Measurements from ENCODE around the gene ASPRV1. TPM values are rescaled to one million over a fixed set of nuclear protein-coding genes. Genes with fewer than 3 reads are reported as not detected.

Gene ASPRV1
- total and polyA plus RNA-seq, 12 donors: 0.61 to 5.6 (median 1.9) TPM

DNA sequence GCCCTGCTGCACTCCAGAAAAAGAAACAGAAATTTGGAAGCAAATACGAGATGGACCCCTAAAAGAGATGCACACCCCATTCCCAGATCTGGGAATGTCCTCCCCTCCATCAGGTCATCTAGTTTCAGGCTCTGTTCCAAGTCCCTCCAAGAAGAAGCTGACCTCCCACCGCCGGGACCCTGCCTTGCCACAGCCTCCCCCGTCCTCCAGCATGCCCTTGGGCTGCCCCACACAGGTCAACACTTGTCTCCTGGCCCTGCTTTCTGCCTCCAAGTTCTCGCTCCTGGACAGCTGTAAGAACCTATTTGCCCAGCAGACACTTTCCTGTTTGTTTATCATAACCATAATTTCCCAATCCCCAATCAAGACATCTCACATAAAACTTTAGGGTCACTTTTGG is 2.0 kb downstream of the ASPRV1 start:
- Histone ChIP-seq H3K27me3 (no peaks in the 10 kb centered on the region), H3K27ac (no peak overlapping the region), H3K4me3 (no peak overlapping the region), H3K36me3 (replicated peaks in 1 of 2) (no peaks in the 10 kb centered on the region), H3K4me1 (replicated peaks in 1 of 2) (no peaks in the 10 kb centered on the region), H3K9me3 (replicated peaks in 1 of 3) (no peaks in the 10 kb centered on the region)
- TF ChIP-seq POLR2A (IDR thresholded peaks at IDR 0.05): no peak
- TF ChIP-seq, protein P1, sequence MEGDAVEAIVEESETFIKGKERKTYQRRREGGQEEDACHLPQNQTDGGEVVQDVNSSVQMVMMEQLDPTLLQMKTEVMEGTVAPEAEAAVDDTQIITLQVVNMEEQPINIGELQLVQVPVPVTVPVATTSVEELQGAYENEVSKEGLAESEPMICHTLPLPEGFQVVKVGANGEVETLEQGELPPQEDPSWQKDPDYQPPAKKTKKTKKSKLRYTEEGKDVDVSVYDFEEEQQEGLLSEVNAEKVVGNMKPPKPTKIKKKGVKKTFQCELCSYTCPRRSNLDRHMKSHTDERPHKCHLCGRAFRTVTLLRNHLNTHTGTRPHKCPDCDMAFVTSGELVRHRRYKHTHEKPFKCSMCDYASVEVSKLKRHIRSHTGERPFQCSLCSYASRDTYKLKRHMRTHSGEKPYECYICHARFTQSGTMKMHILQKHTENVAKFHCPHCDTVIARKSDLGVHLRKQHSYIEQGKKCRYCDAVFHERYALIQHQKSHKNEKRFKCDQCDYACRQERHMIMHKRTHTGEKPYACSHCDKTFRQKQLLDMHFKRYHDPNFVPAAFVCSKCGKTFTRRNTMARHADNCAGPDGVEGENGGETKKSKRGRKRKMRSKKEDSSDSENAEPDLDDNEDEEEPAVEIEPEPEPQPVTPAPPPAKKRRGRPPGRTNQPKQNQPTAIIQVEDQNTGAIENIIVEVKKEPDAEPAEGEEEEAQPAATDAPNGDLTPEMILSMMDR (IDR thresholded peaks at IDR 0.05): no peak
- WGBS, 4 donors: 77 to 82% (median 79%) methylated on average over 5 of the region's 5 CpGs
- peak in 1 of 7 donors; percentile 14 for DNase-seq
- intact Hi-C loops (cut with DNase I): no loop called here

DNA sequence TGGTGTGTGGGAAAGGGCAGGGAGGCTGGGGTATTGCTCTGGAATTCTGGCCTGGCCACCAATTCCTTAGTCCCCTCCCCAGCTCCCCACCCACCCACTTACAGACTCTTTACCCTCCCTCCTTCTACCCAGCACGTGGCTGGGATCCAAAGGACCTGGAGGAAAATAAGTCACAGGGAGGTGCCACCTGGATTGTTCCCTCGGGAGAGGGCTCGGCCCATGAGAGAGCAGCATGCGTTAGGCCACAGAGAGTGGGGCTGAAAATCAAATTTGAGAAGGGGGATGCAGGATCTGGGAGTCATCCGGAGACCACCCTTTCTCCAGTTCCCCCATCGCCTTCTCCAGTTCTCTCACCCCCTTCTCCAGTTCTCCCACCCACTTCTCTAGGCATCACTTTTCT is 3.0 kb downstream of the ASPRV1 start:
- WGBS, 4 donors: 74 to 80% (median 76%) methylated on average over 6 of the region's 6 CpGs
- Histone ChIP-seq H3K4me1 (replicated peaks in 1 of 2) (no peaks in the 10 kb centered on the region), H3K4me3 (no peak overlapping the region), H3K27me3 (no peaks in the 10 kb centered on the region), H3K9me3 (replicated peaks in 1 of 3) (no peaks in the 10 kb centered on the region), H3K27ac (no peak overlapping the region), H3K36me3 (replicated peaks in 1 of 2) (no peaks in the 10 kb centered on the region)
- DNase-seq: no peak
- intact Hi-C loops (cut with DNase I): no loop called here
- TF ChIP-seq, protein P1 (IDR thresholded peaks at IDR 0.05): no peak
- TF ChIP-seq POLR2A (IDR thresholded peaks at IDR 0.05): no peak

DNA sequence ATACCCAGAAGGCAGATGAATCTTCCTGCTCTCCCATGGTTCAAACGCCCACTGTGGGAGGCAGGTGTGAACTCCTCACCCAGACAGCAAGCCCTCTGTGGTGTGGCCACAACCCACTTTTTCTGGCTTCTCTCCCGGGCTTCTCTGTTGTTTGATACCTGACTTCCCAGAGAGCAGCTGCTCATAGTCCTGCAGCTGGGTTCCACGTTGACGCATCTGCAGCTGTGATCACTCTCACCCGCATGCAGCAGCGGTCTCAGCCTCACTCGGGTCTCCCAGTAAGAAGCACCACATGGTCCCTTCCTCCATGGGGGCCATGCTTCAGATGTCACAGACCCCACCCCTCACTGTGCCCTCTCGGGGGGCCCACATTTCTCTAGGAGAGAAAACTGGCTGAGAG is 3.5 kb downstream of the ASPRV1 start:
- intact Hi-C loops (cut with DNase I): no loop called here
- Histone ChIP-seq H3K4me1 (replicated peaks in 1 of 2) (no peaks in the 10 kb centered on the region), H3K4me3 (no peak overlapping the region), H3K27me3 (no peaks in the 10 kb centered on the region), H3K36me3 (replicated peaks in 1 of 2) (no peaks in the 10 kb centered on the region), H3K27ac (no peak overlapping the region), H3K9me3 (replicated peaks in 1 of 3) (no peaks in the 10 kb centered on the region)
- TF ChIP-seq, protein P1 (IDR thresholded peaks at IDR 0.05): no peak
- no peak for TF ChIP-seq POLR2A (IDR thresholded peaks at IDR 0.05)
- DNase-seq: no peak
- WGBS, 4 donors: 58 to 83% (median 69%) methylated on average over 8 of the region's 8 CpGs

DNA sequence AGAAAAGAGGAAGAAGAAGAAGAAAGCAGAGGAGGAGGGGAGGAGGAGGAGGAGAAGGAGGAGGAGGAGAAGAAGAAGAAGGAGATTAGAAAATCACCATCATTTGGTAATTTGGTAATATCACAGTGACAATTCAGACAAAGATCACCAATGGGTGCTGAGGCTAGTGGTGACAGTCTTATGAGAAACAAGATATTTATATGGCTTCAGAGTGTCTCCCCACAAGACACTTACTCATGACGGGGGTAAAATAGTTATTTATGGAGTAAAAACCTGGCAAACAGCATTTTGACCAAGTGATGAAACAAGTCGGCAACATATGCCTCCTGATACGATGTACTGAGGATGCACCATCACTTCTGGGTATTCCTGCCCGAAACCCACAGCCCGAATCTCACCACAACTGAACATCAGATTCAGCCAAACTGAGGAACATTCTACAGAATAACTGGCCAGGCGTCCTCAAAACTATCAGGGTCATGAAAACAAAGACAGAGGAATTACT is 4.9 kb downstream of the ASPRV1 start:
- intact Hi-C loops (cut with DNase I): no loop called here

More for the DNA sequence above, 4.9 kb downstream of the ASPRV1 start:
- TF ChIP-seq POLR2A (IDR thresholded peaks at IDR 0.05): no peak
- TF ChIP-seq, protein P1 (IDR thresholded peaks at IDR 0.05): no peak
- DNase-seq: peak in 1 of 7 donors; percentile 11
- H3K4me3 ChIP-seq: no peak overlapping the region
- no peaks in the 10 kb centered on the region for H3K27me3 ChIP-seq
- H3K9me3 ChIP-seq (replicated peaks in 1 of 3): no peaks in the 10 kb centered on the region
- WGBS, 4 donors: 80 to 88% (median 85%) methylated on average over 6 of the region's 6 CpGs
- no peaks in the 10 kb centered on the region for H3K36me3 ChIP-seq (replicated peaks in 1 of 2)
- H3K27ac ChIP-seq: no peak overlapping the region
- no peaks in the 10 kb centered on the region for H3K4me1 ChIP-seq (replicated peaks in 1 of 2)
